Measurements from ENCODE around the gene TMEM234. TPM values are rescaled to one million over a fixed set of nuclear protein-coding genes. Genes with fewer than 3 reads are reported as not detected.

TMEM234 gene
- total and polyA plus RNA-seq, 2 of the 13 experiments (the other 11 are each of a cell fraction or from before 2014, with no cell fraction given), result 6.1 to 9.0 TPM

DNA sequence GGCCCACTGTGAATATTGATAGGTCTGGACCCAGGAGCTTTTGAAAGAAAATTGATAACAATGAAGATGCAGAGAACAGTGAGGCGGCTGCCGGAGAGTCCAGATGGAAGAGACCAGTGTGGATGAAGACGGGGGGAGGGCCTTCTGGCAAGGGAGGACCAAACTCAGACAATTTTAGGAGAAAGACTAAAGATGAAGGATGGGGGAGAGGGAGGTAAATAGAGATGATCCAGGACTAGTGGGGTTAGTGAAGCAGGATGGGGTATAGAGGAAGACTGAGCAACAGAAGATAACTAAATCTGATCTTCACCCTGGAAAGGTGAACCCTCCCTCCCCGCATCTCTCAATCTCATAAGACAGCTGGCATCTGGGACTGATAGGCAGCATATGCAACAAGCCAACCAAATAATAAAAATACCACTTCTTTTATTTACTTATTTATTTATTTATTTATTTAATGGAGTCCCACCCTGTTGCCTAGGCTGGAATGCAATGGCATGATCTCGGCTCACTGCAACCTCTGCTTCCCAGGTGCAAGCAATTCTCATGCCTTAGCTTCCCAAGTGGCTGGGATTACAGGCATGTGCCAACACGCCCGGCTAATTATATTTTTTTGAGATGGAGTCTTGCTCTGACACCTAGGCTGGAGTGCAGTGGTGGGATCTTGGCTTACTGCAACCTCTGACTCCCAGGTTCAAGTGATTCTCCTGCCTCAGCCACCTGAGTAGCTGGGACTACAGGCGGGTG, 10.6 kb upstream of the TMEM234 start:
- no peak for DNase-seq (ENCODE audit: low spot score)
- in situ Hi-C loops (cut with HindIII; ENCODE audit: extremely low pct_ligation_motif_present, low pct_unique_long_range_greater_than_20kb), result no loop called here
- H3K9me3 ChIP-seq (ENCODE audit: low read length), result no peaks in the 10 kb centered on the region
- H3K9ac ChIP-seq (ENCODE audit: insufficient read depth, low read depth, low read length), result no peak overlapping the region
- intact Hi-C loops (cut with micrococcal nuclease; ENCODE audit: unreplicated experiment), result no loop called here
- H3K4me1 ChIP-seq (ENCODE audit: insufficient read depth, low read length), result peaks cover 14% of the 10 kb centered on the region
- no peak overlapping the region for H2AFZ ChIP-seq (ENCODE audit: low read length)
- BruUV-seq (replicated peaks), result no TSS peak
- no peak for FAIRE-seq
- H3K27me3 ChIP-seq (ENCODE audit: control insufficient read depth in 1 of 2, insufficient read depth in 2 of 2, low read length in 2 of 2), result no peaks in the 10 kb centered on the region
- H3K79me2 ChIP-seq (ENCODE audit: insufficient read depth, low read length), result no peaks in the 10 kb centered on the region
- no peak overlapping the region for H3K4me2 ChIP-seq (ENCODE audit: low read depth, low read length)
- no peak for ATAC-seq
- CTCF ChIA-PET (ENCODE audit: low intra/inter-chr PET ratio, low total read pairs), result no interaction called here
- no peaks in the 10 kb centered on the region for H4K20me1 ChIP-seq (ENCODE audit: insufficient read depth, low read length)
- no peak overlapping the region for H3K4me3 ChIP-seq (replicated peaks in 1 of 3; ENCODE audit: insufficient read depth in 1 of 3, low read depth in 2 of 3, low read length in 3 of 3)
- 96% methylated on average over 8 of the region's 8 CpGs for WGBS (ENCODE audit: low lambda C conversion rate)
- peaks cover 15 to 28% of the 10 kb centered on the region in 2 experiments for H3K36me3 ChIP-seq (replicated peaks in 1 of 2; ENCODE audit: control insufficient read depth in 1 of 2, insufficient read depth in 2 of 2, low read length in 2 of 2)
- POLR2A ChIA-PET, result interaction anchor here (1.3 to 2.6 kb wide), 2 partner anchors 9 to 18 kb away, joined by 4 to 8 read pairs; partner anchors contain the start of gene LCK
- H3K27ac ChIP-seq (ENCODE audit: extremely low read length, insufficient read depth, low read length), result no peak overlapping the region
- TF ChIP-seq ZNF263 (CRISPR knock-in tag; IDR thresholded peaks at IDR 0.05), result no peak
- no peak for TF ChIP-seq TBX3 (IDR thresholded peaks at IDR 0.05; ENCODE audit: borderline replicate concordance)
- TF ChIP-seq, protein P1, sequence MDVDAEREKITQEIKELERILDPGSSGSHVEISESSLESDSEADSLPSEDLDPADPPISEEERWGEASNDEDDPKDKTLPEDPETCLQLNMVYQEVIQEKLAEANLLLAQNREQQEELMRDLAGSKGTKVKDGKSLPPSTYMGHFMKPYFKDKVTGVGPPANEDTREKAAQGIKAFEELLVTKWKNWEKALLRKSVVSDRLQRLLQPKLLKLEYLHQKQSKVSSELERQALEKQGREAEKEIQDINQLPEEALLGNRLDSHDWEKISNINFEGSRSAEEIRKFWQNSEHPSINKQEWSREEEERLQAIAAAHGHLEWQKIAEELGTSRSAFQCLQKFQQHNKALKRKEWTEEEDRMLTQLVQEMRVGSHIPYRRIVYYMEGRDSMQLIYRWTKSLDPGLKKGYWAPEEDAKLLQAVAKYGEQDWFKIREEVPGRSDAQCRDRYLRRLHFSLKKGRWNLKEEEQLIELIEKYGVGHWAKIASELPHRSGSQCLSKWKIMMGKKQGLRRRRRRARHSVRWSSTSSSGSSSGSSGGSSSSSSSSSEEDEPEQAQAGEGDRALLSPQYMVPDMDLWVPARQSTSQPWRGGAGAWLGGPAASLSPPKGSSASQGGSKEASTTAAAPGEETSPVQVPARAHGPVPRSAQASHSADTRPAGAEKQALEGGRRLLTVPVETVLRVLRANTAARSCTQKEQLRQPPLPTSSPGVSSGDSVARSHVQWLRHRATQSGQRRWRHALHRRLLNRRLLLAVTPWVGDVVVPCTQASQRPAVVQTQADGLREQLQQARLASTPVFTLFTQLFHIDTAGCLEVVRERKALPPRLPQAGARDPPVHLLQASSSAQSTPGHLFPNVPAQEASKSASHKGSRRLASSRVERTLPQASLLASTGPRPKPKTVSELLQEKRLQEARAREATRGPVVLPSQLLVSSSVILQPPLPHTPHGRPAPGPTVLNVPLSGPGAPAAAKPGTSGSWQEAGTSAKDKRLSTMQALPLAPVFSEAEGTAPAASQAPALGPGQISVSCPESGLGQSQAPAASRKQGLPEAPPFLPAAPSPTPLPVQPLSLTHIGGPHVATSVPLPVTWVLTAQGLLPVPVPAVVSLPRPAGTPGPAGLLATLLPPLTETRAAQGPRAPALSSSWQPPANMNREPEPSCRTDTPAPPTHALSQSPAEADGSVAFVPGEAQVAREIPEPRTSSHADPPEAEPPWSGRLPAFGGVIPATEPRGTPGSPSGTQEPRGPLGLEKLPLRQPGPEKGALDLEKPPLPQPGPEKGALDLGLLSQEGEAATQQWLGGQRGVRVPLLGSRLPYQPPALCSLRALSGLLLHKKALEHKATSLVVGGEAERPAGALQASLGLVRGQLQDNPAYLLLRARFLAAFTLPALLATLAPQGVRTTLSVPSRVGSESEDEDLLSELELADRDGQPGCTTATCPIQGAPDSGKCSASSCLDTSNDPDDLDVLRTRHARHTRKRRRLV (CRISPR knock-in tag; IDR thresholded peaks at IDR 0.05), result no peak
- TF ChIP-seq, protein P2, sequence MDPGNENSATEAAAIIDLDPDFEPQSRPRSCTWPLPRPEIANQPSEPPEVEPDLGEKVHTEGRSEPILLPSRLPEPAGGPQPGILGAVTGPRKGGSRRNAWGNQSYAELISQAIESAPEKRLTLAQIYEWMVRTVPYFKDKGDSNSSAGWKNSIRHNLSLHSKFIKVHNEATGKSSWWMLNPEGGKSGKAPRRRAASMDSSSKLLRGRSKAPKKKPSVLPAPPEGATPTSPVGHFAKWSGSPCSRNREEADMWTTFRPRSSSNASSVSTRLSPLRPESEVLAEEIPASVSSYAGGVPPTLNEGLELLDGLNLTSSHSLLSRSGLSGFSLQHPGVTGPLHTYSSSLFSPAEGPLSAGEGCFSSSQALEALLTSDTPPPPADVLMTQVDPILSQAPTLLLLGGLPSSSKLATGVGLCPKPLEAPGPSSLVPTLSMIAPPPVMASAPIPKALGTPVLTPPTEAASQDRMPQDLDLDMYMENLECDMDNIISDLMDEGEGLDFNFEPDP (CRISPR knock-in tag; conservative IDR thresholded peaks at IDR 0.05), result no peak
- TF ChIP-seq, protein P3, sequence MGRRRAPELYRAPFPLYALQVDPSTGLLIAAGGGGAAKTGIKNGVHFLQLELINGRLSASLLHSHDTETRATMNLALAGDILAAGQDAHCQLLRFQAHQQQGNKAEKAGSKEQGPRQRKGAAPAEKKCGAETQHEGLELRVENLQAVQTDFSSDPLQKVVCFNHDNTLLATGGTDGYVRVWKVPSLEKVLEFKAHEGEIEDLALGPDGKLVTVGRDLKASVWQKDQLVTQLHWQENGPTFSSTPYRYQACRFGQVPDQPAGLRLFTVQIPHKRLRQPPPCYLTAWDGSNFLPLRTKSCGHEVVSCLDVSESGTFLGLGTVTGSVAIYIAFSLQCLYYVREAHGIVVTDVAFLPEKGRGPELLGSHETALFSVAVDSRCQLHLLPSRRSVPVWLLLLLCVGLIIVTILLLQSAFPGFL (CRISPR knock-in tag; IDR thresholded peaks at IDR 0.05), result no peak
- no peak for TF ChIP-seq ZNF775 (CRISPR knock-in tag; IDR thresholded peaks at IDR 0.05; ENCODE audit: borderline replicate concordance)
- no peak for TF ChIP-seq NPAS2 (CRISPR knock-in tag; IDR thresholded peaks at IDR 0.05; ENCODE audit: borderline replicate concordance)
- TF ChIP-seq ELF3 (CRISPR knock-in tag; IDR thresholded peaks at IDR 0.05), result no peak
- TF ChIP-seq ARHGAP35 (CRISPR knock-in tag; IDR thresholded peaks at IDR 0.05; ENCODE audit: borderline replicate concordance), result no peak
- TF ChIP-seq, protein P4, sequence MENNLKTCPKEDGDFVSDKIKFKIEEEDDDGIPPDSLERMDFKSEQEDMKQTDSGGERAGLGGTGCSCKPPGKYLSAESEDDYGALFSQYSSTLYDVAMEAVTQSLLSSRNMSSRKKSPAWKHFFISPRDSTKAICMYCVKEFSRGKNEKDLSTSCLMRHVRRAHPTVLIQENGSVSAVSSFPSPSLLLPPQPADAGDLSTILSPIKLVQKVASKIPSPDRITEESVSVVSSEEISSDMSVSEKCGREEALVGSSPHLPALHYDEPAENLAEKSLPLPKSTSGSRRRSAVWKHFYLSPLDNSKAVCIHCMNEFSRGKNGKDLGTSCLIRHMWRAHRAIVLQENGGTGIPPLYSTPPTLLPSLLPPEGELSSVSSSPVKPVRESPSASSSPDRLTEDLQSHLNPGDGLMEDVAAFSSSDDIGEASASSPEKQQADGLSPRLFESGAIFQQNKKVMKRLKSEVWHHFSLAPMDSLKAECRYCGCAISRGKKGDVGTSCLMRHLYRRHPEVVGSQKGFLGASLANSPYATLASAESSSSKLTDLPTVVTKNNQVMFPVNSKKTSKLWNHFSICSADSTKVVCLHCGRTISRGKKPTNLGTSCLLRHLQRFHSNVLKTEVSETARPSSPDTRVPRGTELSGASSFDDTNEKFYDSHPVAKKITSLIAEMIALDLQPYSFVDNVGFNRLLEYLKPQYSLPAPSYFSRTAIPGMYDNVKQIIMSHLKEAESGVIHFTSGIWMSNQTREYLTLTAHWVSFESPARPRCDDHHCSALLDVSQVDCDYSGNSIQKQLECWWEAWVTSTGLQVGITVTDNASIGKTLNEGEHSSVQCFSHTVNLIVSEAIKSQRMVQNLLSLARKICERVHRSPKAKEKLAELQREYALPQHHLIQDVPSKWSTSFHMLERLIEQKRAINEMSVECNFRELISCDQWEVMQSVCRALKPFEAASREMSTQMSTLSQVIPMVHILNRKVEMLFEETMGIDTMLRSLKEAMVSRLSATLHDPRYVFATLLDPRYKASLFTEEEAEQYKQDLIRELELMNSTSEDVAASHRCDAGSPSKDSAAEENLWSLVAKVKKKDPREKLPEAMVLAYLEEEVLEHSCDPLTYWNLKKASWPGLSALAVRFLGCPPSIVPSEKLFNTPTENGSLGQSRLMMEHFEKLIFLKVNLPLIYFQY (CRISPR knock-in tag; IDR thresholded peaks at IDR 0.05; ENCODE audit: borderline replicate concordance), result no peak
